Parathyroid adenoma (tissue), 2 donors: ENCODE results near the gene TUT4.
A peak's percentile ranks its signal among the peaks of the same experiment; 100 is the strongest.

Source experiments
- H2AFZ ChIP-seq: fragments of 300-600 bp; sonication (generic); one replicate; pipeline ENCODE4 v1.7.0; 2017; ENCODE audit warnings: antibody characterized with exemption, mild to moderate bottlenecking
- H3K27ac ChIP-seq: fragments of 300-600 bp; sonication (generic); one replicate; pipeline ENCODE4 v1.7.0; 2017
- H3K27me3 ChIP-seq: fragments of 300-600 bp; sonication (generic); one replicate; pipeline ENCODE4 v1.7.0; 2017; ENCODE audit warnings: low read length; ENCODE audit not compliant: control insufficient read depth, insufficient read depth
- H3K36me3 ChIP-seq: fragments of 300-600 bp; sonication (generic); one replicate; pipeline ENCODE4 v1.7.0; 2017; ENCODE audit warnings: low read length; ENCODE audit not compliant: control insufficient read depth, insufficient read depth
- H3K4me1 ChIP-seq: fragments of 300-600 bp; sonication (generic); one replicate; pipeline ENCODE4 v1.7.0; 2017; ENCODE audit warnings: control low read depth
- H3K4me2 ChIP-seq: fragments of 300-600 bp; sonication (generic); one replicate; pipeline ENCODE4 v1.7.0; 2017; ENCODE audit warnings: low read length
- H3K4me3 ChIP-seq: fragments of 300-600 bp; sonication (generic); one replicate; pipeline ENCODE4 v1.7.0; 2017; ENCODE audit warnings: low read depth, low read length
- H3K79me2 ChIP-seq: fragments of 300-600 bp; sonication (generic); one replicate; pipeline ENCODE4 v1.7.0; 2017; ENCODE audit warnings: control low read depth
- H3K9ac ChIP-seq: fragments of 300-600 bp; sonication (generic); one replicate; pipeline ENCODE4 v1.7.0; 2017; ENCODE audit warnings: mild to moderate bottlenecking
- H3K9me3 ChIP-seq: fragments of 300-600 bp; sonication (generic); one replicate; pipeline ENCODE4 v1.7.0; 2017; ENCODE audit warnings: low read length; ENCODE audit not compliant: control insufficient read depth
- CTCF ChIP-seq: fragments of 300-600 bp; sonication (generic); IDR thresholded peaks from one replicate; pipeline ENCODE4 v1.7.0; 2017; ENCODE audit warnings: antibody characterized with exemption, mild to moderate bottlenecking
- donor health status: primary hyperparathyroidism.

Gene TUT4

GRCh38 chr1:52552236-52552504, 722 bp downstream of the TUT4 start:
- peak overlapping the region; percentile 92 for H3K27ac ChIP-seq
- TF ChIP-seq CTCF: no peak
- no peak overlapping the region for H3K9ac ChIP-seq
- H2AFZ ChIP-seq: peak overlapping the region; percentile 93
- H3K27me3 ChIP-seq: no peaks in the 10 kb centered on the region
- peaks cover 4% of the 10 kb centered on the region for H3K79me2 ChIP-seq
- H3K4me1 ChIP-seq: no peaks in the 10 kb centered on the region
- H3K4me3 ChIP-seq: peak overlapping the region; percentile 95
- peak overlapping the region; percentile 90 for H3K4me2 ChIP-seq
- H3K36me3 ChIP-seq: no peaks in the 10 kb centered on the region
- no peaks in the 10 kb centered on the region for H3K9me3 ChIP-seq

GRCh38 chr1:52551507-52552235, 1.2 kb downstream of the TUT4 start:
- H3K36me3 ChIP-seq: no peaks in the 10 kb centered on the region
- H3K9me3 ChIP-seq: no peaks in the 10 kb centered on the region
- H3K4me1 ChIP-seq: no peaks in the 10 kb centered on the region
- peak overlapping the region; percentile 93 for H2AFZ ChIP-seq
- no peaks in the 10 kb centered on the region for H3K27me3 ChIP-seq
- no peak for TF ChIP-seq CTCF
- H3K9ac ChIP-seq: no peak overlapping the region
- H3K79me2 ChIP-seq: peaks cover 8% of the 10 kb centered on the region
- peak overlapping the region; percentile 95 for H3K4me3 ChIP-seq
- peak overlapping the region; percentile 90 for H3K4me2 ChIP-seq
- peak overlapping the region; percentile 92 for H3K27ac ChIP-seq

- no peak overlapping the region for H3K9ac ChIP-seq
- H3K27ac ChIP-seq: no peak overlapping the region
- no peaks in the 10 kb centered on the region for H3K9me3 ChIP-seq
- H3K4me3 ChIP-seq: no peak overlapping the region
- H3K36me3 ChIP-seq: no peaks in the 10 kb centered on the region
- TF ChIP-seq CTCF: no peak
- H3K27me3 ChIP-seq: no peaks in the 10 kb centered on the region
- no peaks in the 10 kb centered on the region for H3K4me1 ChIP-seq
- peak overlapping the region; percentile 26 for H3K4me2 ChIP-seq
- no peak overlapping the region for H2AFZ ChIP-seq
- peaks cover 11% of the 10 kb centered on the region for H3K79me2 ChIP-seq
These were observed 2.4 kb downstream of the TUT4 start for GRCh38 chr1:52550447-52550846.

GRCh38 chr1:52549267-52549666, 3.6 kb downstream of the TUT4 start:
- Histone ChIP-seq H3K4me3 (no peak overlapping the region), H3K27ac (no peak overlapping the region), H2AFZ (no peak overlapping the region), H3K27me3 (no peaks in the 10 kb centered on the region), H3K4me2 (no peak overlapping the region), H3K36me3 (no peaks in the 10 kb centered on the region), H3K9ac (no peak overlapping the region), H3K9me3 (no peaks in the 10 kb centered on the region), H3K4me1 (no peaks in the 10 kb centered on the region), H3K79me2 (peaks cover 16% of the 10 kb centered on the region)
- TF ChIP-seq CTCF: no peak

- no peak overlapping the region for H3K4me3 ChIP-seq
- H3K79me2 ChIP-seq: peaks cover 19% of the 10 kb centered on the region
- no peaks in the 10 kb centered on the region for H3K9me3 ChIP-seq
- no peak overlapping the region for H3K27ac ChIP-seq
- no peaks in the 10 kb centered on the region for H3K36me3 ChIP-seq
- H2AFZ ChIP-seq: no peak overlapping the region
- no peak overlapping the region for H3K4me2 ChIP-seq
- H3K27me3 ChIP-seq: no peaks in the 10 kb centered on the region
- no peak for TF ChIP-seq CTCF
- no peak overlapping the region for H3K9ac ChIP-seq
- H3K4me1 ChIP-seq: no peaks in the 10 kb centered on the region
These were observed 6.0 kb downstream of the TUT4 start for GRCh38 chr1:52546852-52547251.
